HL-60/S4 treated with retinoic acid at 250 ng/mL for 4 days and 3 days (cell line): ENCODE data around the gene BACH2.
"Not testable (repeated sequence)": the region's sequence is repeated elsewhere in the genome, so short reads cannot be mapped to it uniquely, and the experiment has no call there.

Experiments used
- in situ Hi-C: fragments of 300-500 bp; cut with MboI; formaldehyde crosslinking; loops from 2 replicates; pipeline ENCODE4 v1.7.0; 2022; ENCODE audit warnings: low sequenced_read_pairs

The BACH2 gene

DNA sequence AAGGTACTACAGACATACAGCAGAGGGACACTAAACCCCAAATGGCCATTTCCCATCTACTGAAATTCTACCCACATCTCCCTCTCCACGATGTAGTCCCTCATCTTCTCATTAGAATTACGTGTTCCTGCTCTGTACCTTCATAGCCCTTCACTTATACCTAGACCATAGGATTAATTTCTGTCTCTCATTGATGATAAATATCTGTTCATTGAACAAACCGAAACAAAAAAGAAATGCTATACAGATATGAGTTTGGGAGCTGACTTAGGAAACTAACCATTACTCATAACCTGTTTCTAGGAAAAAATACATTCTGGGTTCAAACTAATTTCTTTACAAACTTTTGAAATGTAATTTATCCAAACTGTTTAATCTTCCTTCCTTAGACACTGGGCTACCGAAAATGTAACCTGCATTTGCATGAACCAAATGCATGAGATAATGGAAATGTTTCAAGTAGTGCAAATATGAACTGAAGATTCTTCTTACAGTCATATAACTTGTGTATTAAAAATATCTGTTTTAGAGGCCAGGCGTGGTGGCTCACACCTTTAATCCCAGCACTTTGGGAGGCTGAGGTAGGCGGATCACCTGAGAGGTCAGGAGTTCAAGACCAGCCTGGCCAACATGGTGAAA lies 317.0 kb downstream of the BACH2 start:
- in situ Hi-C loops, result no loop called here

DNA sequence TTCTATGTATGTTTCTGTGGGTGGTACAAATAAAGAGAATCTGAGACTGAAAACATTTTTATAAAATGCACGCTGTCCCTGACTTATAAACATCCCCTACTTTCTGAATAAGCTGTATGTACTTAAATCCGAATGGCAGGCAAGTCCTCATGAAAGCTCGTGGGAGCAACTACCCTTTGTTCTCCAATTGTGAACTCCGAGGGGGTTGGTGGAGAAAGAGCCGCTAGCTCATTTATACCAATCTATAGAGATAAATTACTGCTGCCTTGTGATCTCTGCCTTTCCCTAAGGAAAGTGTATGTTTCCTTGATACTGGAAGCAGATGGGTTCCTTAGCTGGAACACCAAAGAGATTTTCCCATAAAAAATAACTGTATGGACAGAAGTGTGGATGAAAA lies 317.9 kb downstream of the BACH2 start:
- in situ Hi-C loops, result no loop called here

DNA sequence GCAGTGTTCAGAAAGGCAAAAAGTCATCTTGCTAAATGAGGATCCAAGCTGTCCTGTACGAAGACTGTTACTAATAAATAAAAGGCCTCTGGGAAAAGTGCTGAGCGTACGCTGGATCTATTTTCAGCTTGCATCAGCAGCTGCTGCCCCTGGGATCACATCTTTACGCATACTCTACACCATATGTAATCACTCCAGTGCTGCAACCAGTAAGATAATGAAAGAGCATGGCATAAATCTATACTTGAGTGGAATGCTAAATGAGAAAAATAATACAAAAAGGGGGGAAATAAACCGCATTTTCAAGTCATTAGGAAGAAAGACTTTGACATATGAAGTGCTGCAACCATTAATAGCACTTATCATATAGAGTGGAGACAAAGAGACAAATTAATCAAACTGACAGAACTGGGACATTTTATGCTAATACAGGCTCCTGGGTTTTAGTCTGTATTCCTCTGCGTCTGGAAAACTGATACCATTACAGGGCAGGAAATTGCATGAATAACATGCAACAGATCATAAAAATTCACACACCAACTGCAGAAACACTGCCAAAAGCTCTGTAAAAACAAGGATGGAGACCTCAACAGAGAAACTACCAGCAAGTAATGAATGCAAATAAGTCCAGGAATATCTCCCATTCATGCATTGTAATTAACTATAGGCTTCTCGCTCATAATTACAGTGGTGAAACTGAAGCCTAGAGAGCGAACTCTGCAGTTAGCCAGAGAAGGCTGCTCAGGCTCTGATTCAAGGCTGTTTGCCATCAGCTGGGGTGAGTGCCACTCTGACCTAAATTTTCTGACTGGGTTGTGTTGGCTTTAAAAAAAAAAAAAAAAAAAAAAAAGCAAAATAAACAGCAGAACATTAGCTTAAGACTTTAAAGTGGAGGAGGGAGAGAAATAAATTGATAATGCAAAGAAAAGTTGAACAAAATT lies 318.6 kb downstream of the BACH2 start:
- in situ Hi-C loops, result no loop called here

DNA sequence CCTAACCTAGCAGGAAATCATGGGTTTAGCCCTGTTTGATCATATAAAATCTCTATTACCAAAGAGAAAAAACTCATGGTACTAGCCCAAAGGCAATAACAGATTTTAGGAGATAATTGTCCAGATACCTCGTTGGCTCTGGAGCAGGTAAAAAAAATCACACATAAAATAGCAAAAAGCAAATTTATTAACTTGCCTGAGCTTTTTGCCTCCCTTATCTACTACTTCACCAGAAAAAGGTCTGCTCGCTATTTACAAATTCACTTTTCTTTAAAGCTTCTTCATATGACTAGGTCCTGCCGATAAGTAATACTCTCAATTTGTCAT lies 320.0 kb downstream of the BACH2 start:
- in situ Hi-C loops, result no loop called here

DNA sequence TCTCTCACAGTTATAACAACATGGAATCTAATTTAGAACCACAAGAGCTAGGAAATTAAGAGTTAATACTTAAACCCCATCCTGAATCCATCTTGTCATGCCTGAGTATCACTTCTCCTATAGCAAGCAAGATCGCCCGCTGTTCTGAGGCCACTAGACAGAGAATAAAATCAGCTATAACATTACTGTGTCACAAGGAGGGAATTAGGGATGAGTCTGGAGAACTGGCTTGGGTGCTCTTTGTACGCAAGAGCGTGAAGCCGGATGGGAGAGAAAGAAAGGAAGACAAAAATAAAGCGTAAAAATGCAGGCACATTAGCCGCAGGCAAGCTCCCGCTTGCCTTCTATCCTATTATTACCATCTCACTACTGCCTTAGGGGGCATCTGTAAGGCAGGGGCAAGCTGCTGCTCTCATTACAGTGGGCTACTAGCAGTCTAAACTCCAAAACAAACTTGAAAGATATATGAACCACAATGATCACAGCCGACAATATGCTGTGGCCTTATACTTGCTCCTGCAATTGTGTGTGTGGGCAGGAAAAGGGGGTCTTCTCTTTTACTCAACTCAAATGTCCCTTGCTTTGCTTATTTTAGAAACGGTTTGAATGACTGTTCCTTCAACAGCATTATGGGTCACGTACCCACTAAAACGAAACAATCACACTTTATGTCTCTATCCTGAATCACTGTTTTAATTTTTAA lies 320.5 kb downstream of the BACH2 start:
- in situ Hi-C loops, result no loop called here

DNA sequence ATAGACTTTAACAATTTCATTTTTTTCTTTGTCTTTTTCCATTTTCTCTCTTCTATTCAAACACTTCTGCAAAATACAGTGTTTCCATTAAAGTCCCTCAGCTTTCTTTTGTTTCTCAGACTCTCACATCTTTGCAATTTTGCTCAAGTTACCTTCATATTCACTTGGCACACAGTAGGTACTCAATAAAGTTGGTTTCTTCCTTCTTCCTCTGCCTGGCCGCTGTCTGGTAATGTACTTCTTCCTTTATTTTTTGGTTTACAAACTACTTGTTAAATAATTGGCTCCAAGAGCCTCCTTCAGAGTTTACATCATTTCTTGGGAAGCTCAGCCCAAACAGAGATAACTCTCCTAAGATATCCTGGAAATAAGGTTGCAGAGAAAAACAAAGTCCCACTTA lies 321.3 kb downstream of the BACH2 start:
- in situ Hi-C loops, result no loop called here

DNA sequence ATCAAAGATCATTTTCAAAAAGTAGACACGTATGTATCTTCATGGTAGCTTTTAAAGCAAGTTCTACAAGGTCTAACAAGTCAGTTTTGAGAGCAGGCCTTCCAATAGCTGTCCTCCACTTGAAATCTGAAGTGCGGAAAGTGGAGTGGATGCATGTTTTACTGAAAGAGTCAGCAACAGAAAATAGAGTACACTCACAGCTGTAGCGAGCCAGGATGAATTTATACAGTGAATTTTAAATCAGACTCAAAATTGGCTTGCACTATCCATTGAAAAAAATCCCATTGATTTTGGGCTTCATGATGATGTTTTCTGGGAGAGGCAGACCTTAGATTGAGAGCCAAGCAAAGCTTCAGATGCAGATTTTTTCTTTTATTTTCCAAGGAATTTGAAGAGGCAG lies 321.8 kb downstream of the BACH2 start:
- in situ Hi-C loops, result no loop called here

DNA sequence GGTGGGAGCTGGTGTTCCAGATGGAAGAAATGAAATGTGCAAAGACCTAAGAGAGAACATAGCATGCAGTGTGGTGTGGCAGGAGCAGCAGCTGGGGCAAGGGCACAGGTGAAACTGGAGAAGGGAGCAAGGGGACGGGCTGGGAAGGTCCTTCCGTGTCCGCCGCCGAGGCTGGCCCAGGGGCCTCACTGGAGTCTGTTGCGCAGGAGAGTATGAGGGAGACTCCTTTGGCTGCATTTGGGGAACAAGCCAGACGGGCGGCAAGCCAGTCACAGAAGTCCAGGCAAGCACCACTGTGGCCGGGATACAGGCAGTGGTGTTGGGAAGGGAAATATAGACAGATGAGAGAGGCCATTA lies 324.6 kb downstream of the BACH2 start:
- in situ Hi-C loops, result no loop called here

DNA sequence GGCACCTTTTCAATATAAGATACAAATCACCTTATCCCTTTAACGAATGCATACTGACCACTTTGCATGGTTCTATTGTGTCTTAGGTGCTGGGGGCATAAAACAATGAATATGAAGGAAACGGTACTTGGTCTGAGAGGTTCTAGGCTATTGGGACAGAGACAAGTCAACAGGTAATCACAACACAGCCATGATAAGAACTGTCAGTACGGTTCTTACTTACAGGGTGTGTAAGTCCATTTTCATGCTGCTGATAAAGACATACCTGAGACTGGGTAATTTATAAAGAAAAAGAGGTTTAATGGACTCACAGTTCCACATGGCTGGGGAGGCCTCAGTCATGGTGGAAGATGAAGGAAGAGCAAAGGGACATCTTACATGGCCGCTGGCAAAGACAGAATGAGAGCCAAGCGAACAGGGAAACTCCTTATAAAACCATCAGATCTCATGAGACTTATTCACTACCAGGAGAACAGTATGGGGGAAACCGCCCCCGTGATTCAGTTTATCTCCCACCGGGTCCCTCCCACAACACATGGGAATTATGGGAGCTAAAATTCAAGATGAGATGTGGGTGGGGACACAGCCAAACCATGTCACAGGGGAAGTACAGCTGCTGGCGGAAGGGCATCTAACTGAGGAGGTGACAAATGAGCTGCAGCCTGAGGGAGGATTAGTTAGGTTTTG lies 325.2 kb downstream of the BACH2 start:
- in situ Hi-C loops, result not testable (repeated sequence)

DNA sequence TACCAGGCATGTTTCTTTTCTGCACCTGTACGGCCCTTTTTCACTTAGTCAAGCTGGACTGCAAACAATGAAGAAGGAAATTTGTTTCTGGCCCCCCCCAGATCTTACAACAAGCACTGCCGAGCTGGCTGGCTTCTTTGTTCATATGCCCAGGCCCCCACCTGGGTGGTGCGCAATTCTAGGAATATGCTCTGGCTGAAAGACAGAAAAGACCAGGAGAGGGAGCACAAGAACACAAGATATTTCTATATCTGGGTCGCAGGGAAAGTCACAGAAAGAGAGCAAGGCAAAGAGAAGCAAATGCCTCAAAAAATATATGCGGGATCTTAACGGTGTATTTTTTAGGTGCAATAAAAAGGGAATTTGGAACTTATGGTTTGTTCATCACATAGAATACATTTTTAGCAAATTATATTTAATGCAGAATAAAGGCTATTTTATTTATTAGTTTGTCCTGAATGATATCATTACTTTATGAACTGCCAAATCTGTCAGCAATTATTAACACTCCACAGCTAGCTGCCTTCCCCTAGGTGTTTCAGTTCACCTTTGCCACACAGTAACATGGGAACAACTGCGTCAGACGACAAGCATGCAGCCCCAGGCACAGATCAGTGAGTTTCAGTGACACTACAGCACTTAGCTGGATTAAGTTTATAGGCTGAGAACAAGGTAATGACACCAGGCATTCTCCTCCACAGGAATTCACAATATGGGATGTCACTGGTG lies 325.9 kb downstream of the BACH2 start:
- in situ Hi-C loops, result no loop called here

DNA sequence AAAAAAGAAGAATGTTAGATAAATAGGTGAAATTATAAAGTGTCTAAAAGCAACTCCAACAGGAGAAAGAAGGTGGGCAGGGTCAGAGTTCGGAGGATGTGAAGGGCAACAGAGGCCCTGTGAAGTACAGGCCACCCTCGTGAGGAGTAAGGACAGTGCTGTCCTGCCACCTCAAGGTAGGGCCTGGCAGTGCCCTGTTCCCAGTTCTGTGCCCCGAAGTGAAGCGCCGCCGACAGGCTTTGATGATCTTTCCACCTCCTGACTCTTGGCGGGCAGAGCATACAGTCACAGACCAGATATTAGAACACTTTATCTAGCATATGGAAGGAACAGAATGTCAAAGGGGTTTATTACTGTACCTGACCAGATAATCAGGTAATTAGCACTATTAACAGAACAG lies 326.6 kb downstream of the BACH2 start:
- in situ Hi-C loops, result no loop called here

DNA sequence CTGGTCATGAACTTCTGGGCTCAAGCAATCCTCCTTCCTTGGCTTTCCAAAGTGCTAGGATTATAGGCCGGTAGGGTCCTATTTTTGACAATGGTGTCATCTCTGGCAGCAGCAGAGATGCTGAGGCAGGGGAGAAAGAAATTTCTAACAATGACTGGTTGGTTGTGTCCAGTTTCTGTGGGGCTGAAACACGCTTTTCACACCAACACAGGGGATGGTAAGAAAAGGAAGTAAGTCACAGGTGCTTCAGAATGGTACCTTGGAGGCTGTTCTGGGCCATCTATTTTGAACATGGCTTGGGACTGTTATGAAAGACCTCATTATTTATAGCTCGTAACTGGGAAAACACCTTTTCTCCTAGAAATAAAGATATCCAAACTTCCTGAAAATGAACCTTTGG lies 329.7 kb downstream of the BACH2 start:
- in situ Hi-C loops, result no loop called here

DNA sequence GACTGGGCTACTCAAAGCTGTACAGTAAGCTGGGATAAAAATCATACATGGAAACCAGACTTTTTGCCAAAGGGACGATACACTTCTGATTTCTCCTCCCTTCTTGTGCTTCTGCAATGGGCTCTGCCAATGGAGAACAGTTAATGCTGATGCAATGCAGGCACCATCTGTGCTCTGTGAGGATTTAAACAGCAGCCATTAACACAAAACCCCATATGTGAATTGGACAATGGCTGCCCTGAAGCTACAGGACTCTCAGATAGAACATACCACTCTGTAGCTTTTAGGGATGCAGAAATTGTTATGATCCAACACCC lies 330.5 kb downstream of the BACH2 start:
- in situ Hi-C loops, result no loop called here

DNA sequence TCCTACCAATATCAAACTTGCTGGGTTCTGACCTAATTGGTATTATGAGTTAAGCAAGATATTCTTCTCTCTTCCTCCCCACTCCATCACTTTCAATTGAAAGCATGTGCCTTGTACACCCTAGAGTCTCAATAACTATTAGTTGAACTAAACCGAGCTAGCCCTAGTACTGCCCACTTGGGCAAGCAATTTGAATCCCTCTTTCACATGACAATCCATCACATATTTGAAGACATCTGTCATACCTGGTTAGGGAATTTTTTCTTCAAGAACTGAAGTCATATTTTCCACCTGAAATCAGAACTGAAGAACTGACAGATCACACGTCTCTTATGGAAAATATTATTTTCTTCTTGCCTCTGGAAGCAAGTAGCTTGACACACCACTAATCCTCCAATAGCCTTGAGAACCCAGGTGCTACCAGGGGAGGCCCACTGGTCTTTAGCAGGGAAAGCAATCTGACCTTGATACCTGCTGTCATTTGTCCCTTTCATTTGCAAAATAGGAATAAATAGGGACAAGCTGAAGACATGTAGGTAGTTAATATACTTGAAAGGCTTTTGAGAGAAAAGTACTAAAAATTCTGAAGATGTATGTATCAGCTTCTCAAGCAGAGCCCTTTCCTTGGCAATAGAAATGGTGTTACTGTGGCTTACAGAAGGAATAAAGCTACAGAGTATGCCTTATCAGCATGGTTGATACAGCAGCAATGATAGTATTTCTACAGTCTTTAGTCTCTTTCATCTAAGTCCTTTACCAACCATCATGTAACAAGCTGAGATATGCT lies 331.0 kb downstream of the BACH2 start:
- in situ Hi-C loops, result no loop called here

DNA sequence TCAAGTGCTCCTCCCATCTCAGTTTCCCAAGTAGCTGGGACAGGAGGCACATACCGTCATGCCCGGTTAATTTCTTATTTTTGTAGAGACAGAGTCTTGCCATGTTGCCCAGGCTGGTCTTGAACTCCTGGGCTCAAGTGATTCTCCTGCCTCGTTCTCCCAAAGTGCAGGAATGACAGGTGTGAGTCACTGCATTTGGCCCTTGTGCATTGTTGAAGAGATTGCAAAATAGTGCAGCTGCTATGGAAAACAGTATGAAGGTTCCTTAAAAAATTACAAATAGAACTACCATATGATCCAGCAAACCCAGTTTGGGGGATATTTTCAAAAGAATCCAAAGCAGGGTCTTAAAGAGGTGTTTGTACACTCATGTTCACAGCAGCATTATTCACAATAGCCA lies 333.3 kb downstream of the BACH2 start:
- in situ Hi-C loops, result no loop called here

DNA sequence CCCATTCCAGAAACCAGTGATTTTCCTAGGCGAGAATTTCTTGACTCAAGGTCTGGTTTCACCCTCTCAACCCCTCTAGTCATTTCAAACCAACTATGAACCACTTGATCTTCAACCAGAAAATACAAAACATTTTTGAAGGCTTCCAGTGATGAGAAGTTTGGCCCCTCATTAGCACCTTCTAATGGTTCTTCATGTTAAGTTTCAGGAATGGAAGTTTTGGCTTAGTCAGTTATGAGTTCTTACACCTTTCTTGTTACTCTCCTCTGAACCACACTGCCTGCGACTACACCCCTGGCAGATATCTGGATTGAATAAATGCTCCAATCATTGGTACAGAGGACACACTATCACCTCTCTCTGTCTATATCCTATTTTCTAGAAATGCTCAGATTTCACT lies 335.2 kb downstream of the BACH2 start:
- in situ Hi-C loops, result no loop called here

DNA sequence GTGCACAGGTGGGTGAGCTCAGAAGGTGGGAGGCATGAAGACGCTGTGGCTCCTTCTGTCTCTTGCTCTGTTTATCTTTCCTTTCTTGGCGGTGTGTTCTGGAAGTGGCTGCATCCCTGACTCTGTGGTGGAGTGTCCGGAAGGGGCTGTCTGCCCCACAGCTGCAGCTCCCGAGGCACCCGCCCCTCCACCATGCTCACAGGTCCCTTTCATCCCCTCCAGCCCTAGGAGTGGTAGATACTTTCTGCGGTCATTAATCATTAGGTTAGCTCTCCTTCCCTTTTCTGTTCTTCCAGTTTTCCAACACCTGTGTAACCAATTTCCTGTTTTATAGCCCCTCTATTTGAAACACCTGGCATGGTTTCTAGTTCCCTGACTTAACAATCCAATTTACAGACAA lies 336.8 kb downstream of the BACH2 start:
- in situ Hi-C loops, result no loop called here

DNA sequence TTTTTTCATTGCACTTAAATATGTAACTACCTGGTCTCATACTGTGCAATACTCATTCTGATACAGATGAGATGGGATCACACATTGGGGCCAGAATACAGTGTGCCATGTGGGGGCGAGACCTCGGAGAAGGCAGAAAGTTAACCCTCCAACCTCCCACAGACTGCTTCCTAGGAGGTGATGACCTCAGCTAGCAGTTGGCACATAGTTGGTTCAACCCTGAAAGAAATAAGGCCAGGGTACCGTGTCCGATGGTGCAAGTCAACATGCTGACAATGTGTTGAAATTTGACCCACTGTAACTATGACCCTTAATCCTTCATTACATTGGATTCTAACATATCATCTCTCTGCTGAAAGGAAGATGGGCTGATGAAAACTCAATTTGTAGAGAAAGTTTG lies 340.5 kb downstream of the BACH2 start:
- in situ Hi-C loops, result no loop called here

DNA sequence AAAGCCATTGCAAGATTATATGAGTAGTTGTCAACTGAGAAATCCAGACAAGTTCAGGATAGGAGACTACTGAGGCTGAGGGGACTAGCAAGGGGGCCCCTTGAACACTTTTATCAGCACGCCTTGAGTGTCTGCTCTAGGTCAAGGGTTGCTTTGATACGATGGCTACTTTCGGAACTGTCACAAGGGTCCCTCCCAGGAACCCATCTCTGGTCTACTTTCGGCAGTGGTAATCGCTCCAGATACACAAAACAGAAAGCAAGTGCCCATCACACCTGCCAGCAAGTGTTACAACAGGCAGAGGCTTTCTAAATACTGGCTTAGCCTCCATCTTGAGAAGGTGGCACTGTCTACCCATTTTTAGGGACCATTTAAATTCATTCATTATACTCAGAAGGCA lies 341.3 kb downstream of the BACH2 start:
- in situ Hi-C loops, result no loop called here

DNA sequence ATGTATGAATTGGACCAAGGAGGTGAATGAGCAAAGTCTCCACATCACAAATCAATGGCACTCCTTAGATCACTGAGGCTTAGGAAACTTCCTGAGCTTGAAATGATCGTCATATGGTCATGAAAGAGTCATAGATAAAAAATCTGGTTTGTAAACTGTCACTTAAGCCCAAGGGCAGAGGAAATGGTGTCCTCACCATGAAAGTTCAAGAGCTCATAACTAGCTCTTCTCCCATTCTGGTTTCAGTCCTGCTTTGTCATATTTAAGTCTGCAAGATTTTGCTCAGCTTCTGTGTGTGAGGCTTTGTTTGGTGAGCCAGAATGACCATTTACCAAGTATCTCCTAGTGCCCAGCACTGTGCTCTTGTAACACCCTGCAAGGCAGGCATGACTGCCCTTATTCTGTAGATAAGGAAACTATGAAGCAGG lies 341.9 kb downstream of the BACH2 start:
- in situ Hi-C loops, result no loop called here
